Fibroblast of pulmonary artery (primary cell): ENCODE results near the gene FKBP6.
A peak's percentile ranks its signal among the peaks of the same experiment; 100 is the strongest.

ENCODE experiments used
- DNase-seq: peaks from one replicate; pipeline ENCODE4 v3.0.0-alpha.2; 2010; ENCODE audit warnings: low read depth
- H3K4me3 ChIP-seq: replicated peaks from 2 replicates; pipeline ENCODE4 v1.5.1; 2011; ENCODE audit warnings: low read depth, mild to moderate bottlenecking, control low read depth, low read length, moderate library complexity
- TF ChIP-seq, protein P1 (sequence below): IDR thresholded peaks from 2 replicates; pipeline ENCODE4 v1.5.1; 2011; ENCODE audit warnings: mild to moderate bottlenecking, control low read depth, low read length, inconsistent platforms; ENCODE audit errors: missing control alignments

FKBP6 gene

DNA sequence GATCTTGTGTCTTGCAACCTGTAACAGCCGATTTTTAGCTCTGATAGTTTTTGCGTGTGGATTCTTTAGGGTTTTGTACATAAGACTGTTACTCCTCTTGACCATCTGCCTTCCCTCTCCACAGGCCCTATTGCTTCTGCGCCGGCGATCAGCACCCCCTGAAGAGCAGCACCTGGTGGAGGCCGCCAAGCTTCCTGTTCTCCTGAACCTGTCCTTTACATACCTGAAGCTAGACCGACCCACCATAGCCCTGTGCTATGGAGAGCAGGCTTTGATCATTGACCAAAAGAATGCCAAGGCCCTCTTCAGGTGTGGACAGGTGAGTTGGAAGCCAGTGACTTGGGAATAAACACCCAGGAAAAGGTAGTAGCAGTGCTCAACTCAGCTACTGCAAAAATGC is 12.6 kb downstream of the FKBP6 start:
- no peak for DNase-seq
- no peak overlapping the region for H3K4me3 ChIP-seq
- TF ChIP-seq, protein P1, sequence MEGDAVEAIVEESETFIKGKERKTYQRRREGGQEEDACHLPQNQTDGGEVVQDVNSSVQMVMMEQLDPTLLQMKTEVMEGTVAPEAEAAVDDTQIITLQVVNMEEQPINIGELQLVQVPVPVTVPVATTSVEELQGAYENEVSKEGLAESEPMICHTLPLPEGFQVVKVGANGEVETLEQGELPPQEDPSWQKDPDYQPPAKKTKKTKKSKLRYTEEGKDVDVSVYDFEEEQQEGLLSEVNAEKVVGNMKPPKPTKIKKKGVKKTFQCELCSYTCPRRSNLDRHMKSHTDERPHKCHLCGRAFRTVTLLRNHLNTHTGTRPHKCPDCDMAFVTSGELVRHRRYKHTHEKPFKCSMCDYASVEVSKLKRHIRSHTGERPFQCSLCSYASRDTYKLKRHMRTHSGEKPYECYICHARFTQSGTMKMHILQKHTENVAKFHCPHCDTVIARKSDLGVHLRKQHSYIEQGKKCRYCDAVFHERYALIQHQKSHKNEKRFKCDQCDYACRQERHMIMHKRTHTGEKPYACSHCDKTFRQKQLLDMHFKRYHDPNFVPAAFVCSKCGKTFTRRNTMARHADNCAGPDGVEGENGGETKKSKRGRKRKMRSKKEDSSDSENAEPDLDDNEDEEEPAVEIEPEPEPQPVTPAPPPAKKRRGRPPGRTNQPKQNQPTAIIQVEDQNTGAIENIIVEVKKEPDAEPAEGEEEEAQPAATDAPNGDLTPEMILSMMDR = no peak

DNA sequence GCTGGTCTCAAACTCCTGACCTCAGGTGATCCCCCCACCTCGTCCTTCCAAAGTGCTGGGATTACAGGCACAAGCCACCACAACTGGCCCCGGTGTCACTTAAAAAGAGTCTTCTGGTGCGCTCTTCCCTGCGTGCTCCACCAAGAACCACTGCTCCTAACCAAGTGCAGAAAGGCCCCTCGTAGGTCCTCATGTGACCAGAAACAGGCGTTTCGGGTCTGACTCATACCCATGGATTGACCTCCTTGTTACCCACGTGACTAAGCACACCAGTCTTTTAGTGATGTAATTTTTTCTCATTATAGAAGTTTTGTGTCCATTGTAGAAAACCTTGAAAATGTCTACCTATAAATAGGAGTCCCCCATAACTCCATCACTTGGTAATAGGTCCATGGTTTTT is 13.9 kb downstream of the FKBP6 start:
- no peak overlapping the region for H3K4me3 ChIP-seq
- TF ChIP-seq, protein P1 = no peak
- peak; percentile 78 for DNase-seq

DNA sequence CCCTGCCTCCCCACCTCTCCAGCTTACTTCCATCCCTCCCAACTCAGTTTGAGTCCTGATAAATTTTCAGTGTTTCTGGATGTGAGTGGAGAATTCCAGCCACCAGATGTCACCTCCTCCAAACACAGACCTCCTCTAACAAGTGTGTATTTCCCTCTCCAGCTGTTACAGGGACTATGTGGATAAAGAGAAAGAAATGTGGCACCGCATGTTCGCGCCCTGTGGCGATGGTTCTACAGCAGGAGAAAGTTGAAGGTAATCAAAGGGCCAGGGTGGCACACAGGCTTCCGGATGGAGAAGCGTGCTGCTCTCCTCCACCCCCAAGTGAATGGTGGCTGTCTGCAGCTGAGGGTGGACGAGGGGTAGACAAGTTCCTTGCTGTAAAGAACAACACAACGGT is 14.7 kb downstream of the FKBP6 start:
- peak; percentile 78 for DNase-seq
- TF ChIP-seq, protein P1 = peak; percentile 74
- H3K4me3 ChIP-seq = no peak overlapping the region

DNA sequence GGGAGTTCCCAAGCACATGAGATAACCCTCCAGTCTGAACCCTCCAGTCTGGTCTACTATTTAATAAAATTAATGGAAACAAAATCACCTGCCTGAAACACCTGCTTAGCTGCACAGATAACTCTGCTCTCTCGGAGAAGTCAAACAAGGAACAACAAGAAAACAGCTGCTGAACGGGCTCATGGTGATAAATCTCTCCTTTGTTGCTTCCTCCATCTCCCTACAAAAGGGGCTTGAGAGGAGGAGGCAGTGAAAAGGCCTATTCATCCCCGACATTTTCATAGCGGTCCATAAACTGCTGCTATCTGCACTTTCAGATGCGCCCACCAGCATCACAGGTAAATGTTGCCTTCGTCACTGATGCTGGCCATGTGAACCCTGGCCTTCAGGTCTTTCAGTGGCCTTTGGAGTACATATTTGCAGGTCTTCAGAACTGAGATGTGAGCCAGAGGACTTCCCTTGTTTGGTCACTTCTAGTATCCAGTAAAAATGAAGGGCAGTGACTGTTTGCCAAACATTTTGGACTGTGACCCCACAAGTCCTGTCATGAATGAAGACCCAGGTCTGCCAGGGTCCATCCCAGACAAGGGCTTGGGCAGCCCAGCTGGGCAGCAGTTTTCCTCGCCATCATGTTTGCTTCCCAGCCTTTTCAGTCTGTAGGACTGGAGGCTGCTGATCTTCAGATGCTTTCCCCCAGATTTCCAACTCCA is 15.9 kb downstream of the FKBP6 start:
- H3K4me3 ChIP-seq = no peak overlapping the region
- TF ChIP-seq, protein P1 = no peak
- no peak for DNase-seq

DNA sequence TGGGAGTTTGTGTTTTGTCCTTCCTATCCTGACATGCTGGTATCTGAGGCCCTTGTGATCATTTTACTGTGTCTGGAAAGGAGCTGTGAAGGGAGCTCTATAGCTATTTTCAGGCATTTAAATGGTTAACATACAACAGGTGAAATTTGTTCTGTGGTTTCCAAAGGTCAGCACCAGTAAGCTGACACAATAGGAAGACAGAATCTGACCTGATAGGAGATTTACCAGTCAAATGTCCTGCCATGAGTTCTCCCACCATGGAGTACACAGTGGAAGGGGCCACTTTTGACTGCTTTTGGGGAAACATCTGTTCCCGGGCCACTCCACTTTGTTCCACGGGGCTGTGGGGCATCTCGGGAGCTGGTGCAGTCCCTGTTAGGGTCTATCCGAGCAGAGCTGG is 17.6 kb downstream of the FKBP6 start:
- TF ChIP-seq, protein P1 = no peak
- DNase-seq = no peak
- H3K4me3 ChIP-seq = no peak overlapping the region

DNA sequence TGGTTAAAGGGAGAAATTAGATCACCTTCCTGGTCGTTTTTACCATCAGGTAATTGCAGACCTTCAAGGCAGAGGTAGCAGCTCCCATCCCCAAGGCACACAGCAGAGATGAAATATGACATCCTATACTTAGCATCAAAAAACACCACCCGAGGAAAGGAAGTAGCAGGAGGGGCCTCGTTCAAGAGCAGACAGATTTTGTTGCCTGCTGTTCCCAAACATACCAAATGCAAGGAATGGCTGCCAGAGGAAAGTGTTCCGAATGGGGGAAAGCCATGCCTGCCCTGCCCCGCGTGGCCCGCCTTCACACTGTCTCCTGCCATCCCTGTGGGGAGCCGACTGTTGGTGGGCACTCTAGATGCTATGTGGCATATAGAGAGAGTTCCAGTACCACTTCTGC is 18.0 kb downstream of the FKBP6 start:
- no peak for DNase-seq
- TF ChIP-seq, protein P1 = no peak
- H3K4me3 ChIP-seq = no peak overlapping the region

DNA sequence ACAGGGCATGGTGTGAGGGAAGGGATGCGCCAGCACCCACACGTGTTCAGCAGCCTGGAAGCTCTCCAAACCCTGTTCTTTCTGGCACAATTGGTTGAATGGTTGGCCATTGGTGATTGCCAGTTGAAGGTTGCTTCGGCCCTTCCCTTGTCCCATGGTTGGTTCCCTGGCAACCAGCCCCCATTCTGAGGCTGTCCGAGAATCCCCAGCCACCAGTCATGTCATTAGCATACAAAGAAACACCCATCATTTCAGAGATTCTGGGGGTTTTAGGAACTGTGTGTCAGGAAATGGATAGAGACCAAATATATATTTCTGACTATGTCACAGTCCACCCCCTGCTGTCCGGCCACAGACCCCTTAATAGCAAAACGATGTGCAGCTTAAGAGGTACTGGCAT is 21.8 kb downstream of the FKBP6 start:
- TF ChIP-seq, protein P1 = no peak
- no peak overlapping the region for H3K4me3 ChIP-seq
- DNase-seq = no peak
